H1 (cell line): Measurements from ENCODE around the gene DNASE2B. TPM values are rescaled to one million over a fixed set of nuclear protein-coding genes. Genes with fewer than 3 reads are reported as not detected.

Experiments
- CTCF ChIA-PET: fragments of 300-600 bp; sonication (Branson Sonifier 250); formaldehyde crosslinking; loops from one replicate; lab custom pipeline; 2021; ENCODE audit not compliant: partially characterized antibody; lab: Charles Lee
- POLR2A ChIA-PET: fragments of 300-600 bp; sonication (Branson Sonifier 250); formaldehyde crosslinking; loops from one replicate; lab custom pipeline; 2021; ENCODE audit warnings: inconsistent platforms; ENCODE audit not compliant: partially characterized antibody; lab: Charles Lee
- DNase-seq, 2 experiments: peaks; one replicate each; pipeline versions ENCODE4 v3.0.0 to v3.0.0-alpha.2; 2010 to 2022; ENCODE audit warnings: low spot score in 2 of 2, low read depth in 1 of 2, mixed read lengths in 1 of 2
- FAIRE-seq: peaks from 2 replicates; lab custom pipeline; 2011; peaks lifted over from hg19 to GRCh38; lab: Jason Lieb, UNC
- H2AFZ ChIP-seq: 2 replicates; pipeline ENCODE4 v1.8.1; 2012; ENCODE audit warnings: low read length, inconsistent platforms
- H2AK5ac ChIP-seq: 2 replicates; pipeline ENCODE4 v1.6.1; 2013; ENCODE audit warnings: low read depth, low read length
- H2BK120ac ChIP-seq: replicated peaks from 2 replicates; pipeline ENCODE3; 2013; ENCODE audit warnings: low read depth, low read length, inconsistent platforms
- H2BK12ac ChIP-seq: 2 replicates; pipeline ENCODE4 v1.6.1; 2013; ENCODE audit warnings: low read depth, low read length
- H2BK15ac ChIP-seq: 2 replicates; pipeline ENCODE4 v1.6.1; 2013; ENCODE audit warnings: low read length
- H2BK20ac ChIP-seq: 2 replicates; pipeline ENCODE4 v1.6.1; 2013; ENCODE audit warnings: low read length
- H2BK5ac ChIP-seq: 2 replicates; pipeline ENCODE4 v1.6.1; 2013; ENCODE audit warnings: low read depth, low read length
- H3K14ac ChIP-seq: 2 replicates; pipeline ENCODE4 v1.6.1; 2013; ENCODE audit warnings: inconsistent platforms; ENCODE audit not compliant: insufficient read length
- H3K18ac ChIP-seq: 2 replicates; pipeline ENCODE4 v1.6.1; 2013; ENCODE audit warnings: low read length; ENCODE audit errors: extremely low read depth
- H3K23ac ChIP-seq: 2 replicates; pipeline ENCODE4 v1.6.1; 2013; ENCODE audit warnings: inconsistent platforms; ENCODE audit not compliant: insufficient read length
- H3K23me2 ChIP-seq: 2 replicates; pipeline ENCODE4 v1.6.1; 2013; ENCODE audit warnings: low read depth, low read length
- H3K27ac ChIP-seq: 2 replicates; pipeline ENCODE4 v1.6.1; 2011; ENCODE audit warnings: low read depth, low read length, inconsistent platforms
- H3K27me3 ChIP-seq, 4 experiments: replicated peaks in 1 of 4; 1 replicate in 1 of 4; 2 replicates in 3 of 4; pipeline versions ENCODE4 v1.6.1 to v1.8.1; 2011 to 2013; ENCODE audit warnings: low read length in 3 of 4, mild to moderate bottlenecking in 3 of 4, inconsistent platforms in 2 of 4, mixed read lengths in 2 of 4, moderate library complexity in 1 of 4; ENCODE audit not compliant: control insufficient read depth in 3 of 4, insufficient read depth in 3 of 4; ENCODE audit errors: extremely low read depth in 1 of 4
- H3K36me3 ChIP-seq, 4 experiments: 2 replicates each; pipeline versions ENCODE4 v1.6.1 to v1.8.1; 2011 to 2013; ENCODE audit warnings: mild to moderate bottlenecking in 4 of 4, low read length in 3 of 4, moderate library complexity in 2 of 4, control low read depth in 1 of 4, inconsistent platforms in 1 of 4; ENCODE audit not compliant: insufficient read depth in 4 of 4, control insufficient read depth in 2 of 4
- H3K4ac ChIP-seq: replicated peaks from 2 replicates; pipeline ENCODE3; 2013; ENCODE audit warnings: low read length, low read depth, mixed read lengths, inconsistent platforms; ENCODE audit not compliant: insufficient read length
- H3K4me1 ChIP-seq, 4 experiments: replicated peaks in 1 of 4; 1 replicate in 1 of 4; 2 replicates in 3 of 4; pipeline versions ENCODE4 v1.6.1 to v1.8.1; 2011 to 2013; ENCODE audit warnings: low read length in 3 of 4, inconsistent platforms in 2 of 4, mixed read lengths in 1 of 4; ENCODE audit not compliant: insufficient read depth in 4 of 4, control insufficient read depth in 3 of 4
- H3K4me2 ChIP-seq, 2 experiments: 2 replicates each; pipeline versions ENCODE4 v1.6.1 to v1.8.1; 2011 to 2013; ENCODE audit warnings: low read depth in 2 of 2, low read length in 2 of 2, control low read depth in 1 of 2, inconsistent platforms in 1 of 2, mild to moderate bottlenecking in 1 of 2; ENCODE audit not compliant: insufficient read depth in 1 of 2
- H3K4me3 ChIP-seq, 4 experiments: fragments of 200-600, 300-600 bp in 1 of 4; sonication (generic), shearing (Covaris generic), sonication (Bioruptor Twin) in 1 of 4; 2 replicates each; pipeline versions ENCODE4 v1.5.1 to v1.8.1; 2011 to 2016; ENCODE audit warnings: low read length in 4 of 4, low read depth in 3 of 4, control low read depth in 2 of 4, inconsistent platforms in 2 of 4, mild to moderate bottlenecking in 2 of 4, mixed read lengths in 1 of 4, moderate library complexity in 1 of 4; ENCODE audit not compliant: insufficient read depth in 2 of 4; ENCODE audit errors: extremely low read depth in 1 of 4
- H3K56ac ChIP-seq: replicated peaks from 2 replicates; pipeline ENCODE3; 2013; ENCODE audit warnings: low read depth, mild to moderate bottlenecking, mixed read lengths, low read length, inconsistent platforms; ENCODE audit not compliant: insufficient read length
- H3K79me1 ChIP-seq: 2 replicates; pipeline ENCODE4 v1.6.1; 2013; ENCODE audit warnings: low read depth, low read length, control low read depth
- H3K79me2 ChIP-seq, 2 experiments: 2 replicates each; pipeline versions ENCODE4 v1.6.1 to v1.8.1; 2012 to 2013; ENCODE audit warnings: low read length in 2 of 2, mild to moderate bottlenecking in 2 of 2, inconsistent platforms in 1 of 2; ENCODE audit not compliant: insufficient read depth in 2 of 2, control insufficient read depth in 1 of 2
- H3K9ac ChIP-seq, 4 experiments: replicated peaks in 1 of 4; 1 replicate in 1 of 4; 2 replicates in 3 of 4; pipeline versions ENCODE4 v1.6.1 to v1.8.1; 2011 to 2013; ENCODE audit warnings: low read depth in 3 of 4, low read length in 3 of 4, control low read depth in 2 of 4, mild to moderate bottlenecking in 2 of 4, moderate library complexity in 2 of 4, inconsistent platforms in 1 of 4; ENCODE audit errors: extremely low read depth in 1 of 4
- H3K9me3 ChIP-seq, 2 experiments: 2 replicates each; pipeline versions ENCODE4 v1.6.1 to v1.8.1; 2012 to 2013; ENCODE audit warnings: mild to moderate bottlenecking in 2 of 2, moderate library complexity in 2 of 2, control low read depth in 1 of 2, inconsistent platforms in 1 of 2, low read depth in 1 of 2, low read length in 1 of 2, mixed read lengths in 1 of 2; ENCODE audit not compliant: insufficient read depth in 2 of 2
- H4K20me1 ChIP-seq, 2 experiments: replicated peaks in 1 of 2; 2 replicates each; pipeline versions ENCODE3 to v1.8.1; 2011 to 2013; ENCODE audit warnings: inconsistent platforms in 2 of 2, low read length in 2 of 2, mild to moderate bottlenecking in 1 of 2; ENCODE audit not compliant: insufficient read depth in 2 of 2, control insufficient read depth in 1 of 2
- H4K5ac ChIP-seq: 2 replicates; pipeline ENCODE4 v1.6.1; 2013; ENCODE audit warnings: low read length, low read depth, mixed read lengths, inconsistent platforms; ENCODE audit not compliant: insufficient read length
- H4K8ac ChIP-seq: 2 replicates; pipeline ENCODE4 v1.8.0; 2013; ENCODE audit warnings: mild to moderate bottlenecking, moderate library complexity, low read length, inconsistent platforms; ENCODE audit not compliant: insufficient read depth; ENCODE audit errors: extremely low read depth
- H4K91ac ChIP-seq: replicated peaks from 2 replicates; pipeline ENCODE3; 2013; ENCODE audit warnings: low read length, mixed read lengths, inconsistent platforms; ENCODE audit not compliant: insufficient read length
- CHD2 ChIP-seq: IDR thresholded peaks from 2 replicates; pipeline ENCODE4 v1.6.1; 2012; ENCODE audit warnings: low read length, improper control_type of control experiment
- FOSL1 ChIP-seq: IDR thresholded peaks from 2 replicates; pipeline ENCODE4 v1.6.1; 2011; ENCODE audit warnings: mild to moderate bottlenecking, low read depth, low read length, moderate library complexity; ENCODE audit not compliant: insufficient read depth
- GABPA ChIP-seq: IDR thresholded peaks from 2 replicates; pipeline ENCODE4 v1.6.1; 2011; ENCODE audit warnings: mild to moderate bottlenecking, low read length, moderate library complexity, borderline replicate concordance; ENCODE audit not compliant: insufficient read depth
- JUND ChIP-seq: IDR thresholded peaks from 2 replicates; pipeline ENCODE4 v1.6.1; 2011; ENCODE audit warnings: mild to moderate bottlenecking, improper control_type of control experiment, low read length
- KDM1A ChIP-seq: fragments of 200-600, 300-600 bp; sonication (generic); IDR thresholded peaks from 2 replicates; pipeline ENCODE4 v1.7.1; 2016; ENCODE audit warnings: mild to moderate bottlenecking, low read length, borderline replicate concordance
- KDM4A ChIP-seq: IDR thresholded peaks from one replicate; pipeline ENCODE4 v1.7.1; 2012; ENCODE audit warnings: low read depth, mild to moderate bottlenecking, moderate library complexity, low read length, inconsistent platforms; ENCODE audit not compliant: severe bottlenecking
- MAX ChIP-seq: IDR thresholded peaks from 2 replicates; pipeline ENCODE4 v1.6.1; 2012; ENCODE audit warnings: inconsistent platforms
- NANOG ChIP-seq: IDR thresholded peaks from 2 replicates; pipeline ENCODE4 v1.6.1; 2011; ENCODE audit warnings: low read length, low read depth, mild to moderate bottlenecking, inconsistent platforms; ENCODE audit not compliant: insufficient read depth, poor library complexity, severe bottlenecking
- PHF8 ChIP-seq: fragments of 200-600 bp; sonication (generic); conservative IDR thresholded peaks from 2 replicates; pipeline ENCODE4 v1.7.1; 2012; ENCODE audit warnings: low read depth, mild to moderate bottlenecking, inconsistent platforms, low read length, moderate library complexity
- POLR2A ChIP-seq, 2 experiments: IDR thresholded peaks; 1 replicate in 1 of 2; 2 replicates in 1 of 2; pipeline ENCODE4 v1.6.1; 2011; ENCODE audit warnings: low read depth in 2 of 2, low read length in 2 of 2, mild to moderate bottlenecking in 2 of 2; ENCODE audit errors: control extremely low read depth in 1 of 2
- POU5F1 ChIP-seq: IDR thresholded peaks from 2 replicates; pipeline ENCODE4 v1.6.1; 2011; ENCODE audit warnings: low read depth, mild to moderate bottlenecking, low read length, moderate library complexity
- RNF2 ChIP-seq: fragments of 200-900, 300-1000 bp; sonication (generic); IDR thresholded peaks from 2 replicates; pipeline ENCODE4 v1.7.1; 2016; ENCODE audit warnings: borderline replicate concordance, low read depth, mild to moderate bottlenecking, antibody characterized with exemption, low read length; ENCODE audit not compliant: poor library complexity, severe bottlenecking; ENCODE audit errors: missing control alignments
- TAF1 ChIP-seq: IDR thresholded peaks from 2 replicates; pipeline ENCODE4 v1.6.1; 2011; ENCODE audit warnings: mild to moderate bottlenecking, low read depth, low read length
- YY1 ChIP-seq: IDR thresholded peaks from 2 replicates; pipeline ENCODE4 v1.6.1; 2011; ENCODE audit warnings: low read depth, mild to moderate bottlenecking, low read length
- WGBS, 2 experiments: shearing (Covaris generic) in 1 of 2; methylation state at CpG; one replicate each; pipeline versions ENCODE4 v1.1.6 to v1.1.7; 2013 to 2015; ENCODE audit warnings: low lambda C conversion rate in 2 of 2, mixed read lengths in 2 of 2, inconsistent platforms in 1 of 2, low coverage in 1 of 2, missing lambda C conversion rate in 1 of 2; ENCODE audit not compliant: insufficient replicate concordance in 2 of 2, insufficient coverage in 1 of 2, insufficient read length in 1 of 2; ENCODE audit errors: extremely low coverage in 1 of 2, missing lambda C conversion rate in 1 of 2; 5-methylcytosine and 5-hydroxymethylcytosine counted together
- polyA plus RNA-seq, 7 experiments: library from polyadenylated mRNA; depleted of rRNA in 3 of 7; stranded (reverse) in 5 of 7; unstranded in 2 of 7; fragments of >200 nt in 5 of 7; fragments of 200-250 nt in 2 of 7; gene quantifications; 1 replicate in 5 of 7; 2 replicates in 1 of 7; 4 replicates in 1 of 7; pipeline versions ENCODE4 v1.2.1 to v1.2.3, GENCODE V29; 2011 to 2013; ENCODE audit warnings: missing spikeins in 2 of 7, mixed read lengths in 2 of 7
- total RNA-seq: library from RNA; stranded (reverse); fragmentation: NEBNext Ultra II Directional; extraction: Animal tissue kit (Norgen Biotek cat#: 25700); gene quantifications from 2 replicates; pipeline ENCODE4 v1.2.1, GENCODE V29; 2021

Gene DNASE2B
- total and polyA plus RNA-seq, 2 of the 8 experiments (the other 6 are each of a cell fraction or from before 2014, with no cell fraction given): not detected

- H3K79me2 ChIP-seq: no peaks in the 10 kb centered on the region
- H3K4me2 ChIP-seq: no peak overlapping the region
- H3K4me3 ChIP-seq: no peak overlapping the region
- no peak overlapping the region for H3K27ac ChIP-seq
- no peak overlapping the region for H2BK5ac ChIP-seq
- no peaks in the 10 kb centered on the region for H4K20me1 ChIP-seq
- no peak overlapping the region for H2BK12ac ChIP-seq
- no peak overlapping the region for H3K23ac ChIP-seq
- H2BK120ac ChIP-seq: no peak overlapping the region
- 94% methylated on average over 4 of the region's 4 CpGs; no CpG with 5 or more reads in 1 of the 2 experiments for WGBS, 2 experiments
- H3K18ac ChIP-seq: no peak overlapping the region
- no peaks in the 10 kb centered on the region for H3K27me3 ChIP-seq
- CTCF ChIA-PET: interaction anchor here (0.7 kb wide), 1 partner anchor 18 kb away, joined by 4 read pairs; no protein-coding TSS in a partner anchor
- DNase-seq (no peak), FAIRE-seq (no peak)
- no peak overlapping the region for H4K8ac ChIP-seq
- no peak overlapping the region for H3K56ac ChIP-seq
- H2BK20ac ChIP-seq: no peak overlapping the region
- no peak overlapping the region for H4K5ac ChIP-seq
- no peaks in the 10 kb centered on the region; the same call in 1 of the 2 replicates for H3K23me2 ChIP-seq
- no peak overlapping the region for H3K9ac ChIP-seq
- H3K4ac ChIP-seq: no peak overlapping the region
- no peaks in the 10 kb centered on the region for H3K9me3 ChIP-seq
- H4K91ac ChIP-seq: no peak overlapping the region
- H2BK15ac ChIP-seq: no peak overlapping the region
- H3K79me1 ChIP-seq: no peaks in the 10 kb centered on the region
- H2AK5ac ChIP-seq: no peak overlapping the region
- no peaks in the 10 kb centered on the region for H3K36me3 ChIP-seq
- POLR2A ChIA-PET: interaction anchor here (0.5 kb wide), 1 partner anchor 443 kb away, joined by 4 read pairs; no protein-coding TSS in a partner anchor
- H2AFZ ChIP-seq: no peak overlapping the region
- H3K4me1 ChIP-seq: no peaks in the 10 kb centered on the region
- no peak overlapping the region for H3K14ac ChIP-seq
- TF ChIP-seq KDM4A (no peak), MAX (no peak), GABPA (no peak), PHF8 (no peak), KDM1A (no peak), NANOG (no peak), JUND (no peak), CHD2 (no peak), RNF2 (no peak), YY1 (no peak), TAF1 (no peak), FOSL1 (no peak), POLR2A (IDR thresholded peaks at IDR 0.05; ENCODE audit: control extremely low read depth in 1 of 2, low read depth in 2 of 2, low read length in 2 of 2) (no peak), POU5F1 (no peak)
These were observed 27.4 kb upstream of the DNASE2B start for GRCh38 chr1:84370831-84371394.
